ENCODE data around the gene HAP1. TPM values are rescaled to one million over a fixed set of nuclear protein-coding genes. Genes with fewer than 3 reads are reported as not detected.
"Not testable (repeated sequence)": the region's sequence is repeated elsewhere in the genome, so short reads cannot be mapped to it uniquely, and the experiment has no call there.

The HAP1 gene
- total and polyA plus RNA-seq, 2 experiments from 2014 or later, result 0.03 to 0.44 TPM

- Histone ChIP-seq H3K79me2 (peaks cover 19% of the 10 kb centered on the region), H3K27me3 (no peaks in the 10 kb centered on the region), H3K4me1 (ENCODE audit: insufficient read depth) (peaks cover 17% of the 10 kb centered on the region), H2AFZ (no peak overlapping the region), H3K9me3 (ENCODE audit: low read depth) (no peaks in the 10 kb centered on the region), H4K20me1 (ENCODE audit: insufficient read depth, poor library complexity, severe bottlenecking) (peaks cover 19% of the 10 kb centered on the region), H3K4me3 (no peak overlapping the region), H3K4me2 (no peak overlapping the region), H3K36me3 (replicated peaks; ENCODE audit: insufficient read depth, low read depth) (peaks cover 14% of the 10 kb centered on the region), H3K27ac (no peak overlapping the region), H3K9me2 (replicated peaks; ENCODE audit: insufficient read depth) (no peaks in the 10 kb centered on the region)
- TF ChIP-seq, protein P1, sequence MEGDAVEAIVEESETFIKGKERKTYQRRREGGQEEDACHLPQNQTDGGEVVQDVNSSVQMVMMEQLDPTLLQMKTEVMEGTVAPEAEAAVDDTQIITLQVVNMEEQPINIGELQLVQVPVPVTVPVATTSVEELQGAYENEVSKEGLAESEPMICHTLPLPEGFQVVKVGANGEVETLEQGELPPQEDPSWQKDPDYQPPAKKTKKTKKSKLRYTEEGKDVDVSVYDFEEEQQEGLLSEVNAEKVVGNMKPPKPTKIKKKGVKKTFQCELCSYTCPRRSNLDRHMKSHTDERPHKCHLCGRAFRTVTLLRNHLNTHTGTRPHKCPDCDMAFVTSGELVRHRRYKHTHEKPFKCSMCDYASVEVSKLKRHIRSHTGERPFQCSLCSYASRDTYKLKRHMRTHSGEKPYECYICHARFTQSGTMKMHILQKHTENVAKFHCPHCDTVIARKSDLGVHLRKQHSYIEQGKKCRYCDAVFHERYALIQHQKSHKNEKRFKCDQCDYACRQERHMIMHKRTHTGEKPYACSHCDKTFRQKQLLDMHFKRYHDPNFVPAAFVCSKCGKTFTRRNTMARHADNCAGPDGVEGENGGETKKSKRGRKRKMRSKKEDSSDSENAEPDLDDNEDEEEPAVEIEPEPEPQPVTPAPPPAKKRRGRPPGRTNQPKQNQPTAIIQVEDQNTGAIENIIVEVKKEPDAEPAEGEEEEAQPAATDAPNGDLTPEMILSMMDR (IDR thresholded peaks at IDR 0.05; ENCODE audit: poor library complexity), result no peak
- TF ChIP-seq EZH2phosphoT487 (IDR thresholded peaks at IDR 0.05; ENCODE audit: low read depth, severe bottlenecking, unreplicated experiment) (no peak), EZH2 (IDR thresholded peaks at IDR 0.05; ENCODE audit: borderline replicate concordance) (no peak)
- WGBS (ENCODE audit: low lambda C conversion rate, missing lambda C conversion rate), result 98% methylated on average over 4 of the region's 4 CpGs
- no peak for DNase-seq (ENCODE audit: low spot score)
Measured at GRCh38 chr17:41686281-41686680, 48.2 kb downstream of the HAP1 start.

DNA sequence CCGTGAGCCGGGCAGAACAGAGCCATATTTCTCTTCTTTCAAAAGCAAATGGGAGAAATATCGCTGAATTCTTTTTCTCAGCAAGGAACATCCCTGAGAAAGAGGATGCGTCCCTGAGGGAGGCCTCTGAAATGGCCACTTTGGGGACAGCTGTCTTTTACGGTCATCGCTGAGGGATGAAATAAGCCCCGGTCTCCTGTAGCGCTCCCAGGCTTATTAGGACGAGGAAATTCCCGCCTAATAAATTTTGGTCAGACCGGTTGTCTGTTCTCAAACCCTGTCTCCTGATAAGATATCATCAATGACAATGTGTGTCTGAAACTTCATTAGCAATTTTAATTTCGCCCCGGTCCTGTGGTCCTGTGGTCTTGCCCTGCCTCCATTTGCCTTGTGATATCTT is 48.7 kb downstream of the HAP1 start:
- not testable (repeated sequence) for H3K27ac ChIP-seq; H3K4me3 ChIP-seq; H3K9me2 ChIP-seq (replicated peaks; ENCODE audit: insufficient read depth); H3K36me3 ChIP-seq (replicated peaks; ENCODE audit: insufficient read depth, low read depth); DNase-seq (ENCODE audit: low spot score); H3K27me3 ChIP-seq; H2AFZ ChIP-seq; H3K4me2 ChIP-seq; H3K9me3 ChIP-seq (ENCODE audit: low read depth)
- peaks cover 14% of the 10 kb centered on the region for H3K79me2 ChIP-seq
- H3K4me1 ChIP-seq (ENCODE audit: insufficient read depth), result peaks cover 12% of the 10 kb centered on the region
- H4K20me1 ChIP-seq (ENCODE audit: insufficient read depth, poor library complexity, severe bottlenecking), result peaks cover 14% of the 10 kb centered on the region
- WGBS (ENCODE audit: low lambda C conversion rate, missing lambda C conversion rate), result 89% methylated on average over 13 of the region's 13 CpGs

- no peaks in the 10 kb centered on the region for H4K20me1 ChIP-seq (ENCODE audit: insufficient read depth, poor library complexity, severe bottlenecking)
- H3K4me1 ChIP-seq (ENCODE audit: insufficient read depth), result peaks cover 4% of the 10 kb centered on the region
- no peak overlapping the region for H3K4me3 ChIP-seq
- no peaks in the 10 kb centered on the region for H3K36me3 ChIP-seq (replicated peaks; ENCODE audit: insufficient read depth, low read depth)
- no peaks in the 10 kb centered on the region for H3K9me2 ChIP-seq (replicated peaks; ENCODE audit: insufficient read depth)
- no peak overlapping the region for H3K27ac ChIP-seq
- H3K79me2 ChIP-seq, result no peaks in the 10 kb centered on the region
- no peak for DNase-seq (ENCODE audit: low spot score)
- no peak overlapping the region for H3K4me2 ChIP-seq
- 67% methylated on average over 4 of the region's 4 CpGs for WGBS (ENCODE audit: low lambda C conversion rate, missing lambda C conversion rate)
- no peak for TF ChIP-seq EZH2phosphoT487 (IDR thresholded peaks at IDR 0.05; ENCODE audit: low read depth, severe bottlenecking, unreplicated experiment)
- TF ChIP-seq, protein P1 (IDR thresholded peaks at IDR 0.05; ENCODE audit: poor library complexity), result no peak
- no peak for TF ChIP-seq EZH2 (IDR thresholded peaks at IDR 0.05; ENCODE audit: borderline replicate concordance)
- no peak overlapping the region for H2AFZ ChIP-seq
- H3K9me3 ChIP-seq (ENCODE audit: low read depth), result no peaks in the 10 kb centered on the region
- H3K27me3 ChIP-seq, result no peaks in the 10 kb centered on the region
Measured at GRCh38 chr17:41684035-41684434, 50.4 kb downstream of the HAP1 start.

- Histone ChIP-seq H3K79me2 (no peaks in the 10 kb centered on the region), H2AFZ (no peak overlapping the region), H3K27me3 (no peaks in the 10 kb centered on the region), H3K4me1 (ENCODE audit: insufficient read depth) (peaks cover 4% of the 10 kb centered on the region), H3K9me2 (replicated peaks; ENCODE audit: insufficient read depth) (no peaks in the 10 kb centered on the region), H3K4me2 (no peak overlapping the region), H3K4me3 (no peak overlapping the region), H3K9me3 (ENCODE audit: low read depth) (no peaks in the 10 kb centered on the region), H3K36me3 (replicated peaks; ENCODE audit: insufficient read depth, low read depth) (no peaks in the 10 kb centered on the region), H3K27ac (no peak overlapping the region), H4K20me1 (ENCODE audit: insufficient read depth, poor library complexity, severe bottlenecking) (no peaks in the 10 kb centered on the region)
- 73% methylated on average over 8 of the region's 8 CpGs for WGBS (ENCODE audit: low lambda C conversion rate, missing lambda C conversion rate)
- no peak for DNase-seq (ENCODE audit: low spot score)
- TF ChIP-seq, protein P1 (IDR thresholded peaks at IDR 0.05; ENCODE audit: poor library complexity), result no peak
- TF ChIP-seq EZH2 (IDR thresholded peaks at IDR 0.05; ENCODE audit: borderline replicate concordance), result no peak
- no peak for TF ChIP-seq EZH2phosphoT487 (IDR thresholded peaks at IDR 0.05; ENCODE audit: low read depth, severe bottlenecking, unreplicated experiment)
Measured at GRCh38 chr17:41683441-41684007, 50.9 kb downstream of the HAP1 start.

All from hepatocyte (in vitro differentiated cells).